Fibroblast of lung (primary cell): Measurements from ENCODE around the gene RHOJ. TPM values are rescaled to one million over a fixed set of nuclear protein-coding genes. Genes with fewer than 3 reads are reported as not detected.

ENCODE experiments used
- DNase-seq, 2 donors: peaks; one replicate each; pipeline versions ENCODE4 v3.0.0 to v3.0.0-alpha.2; 2010; ENCODE audit warnings: low read depth in 2 of 2
- H2AFZ ChIP-seq: 2 replicates; pipeline ENCODE4 v1.5.1; 2012; ENCODE audit warnings: low read length, control low read depth, inconsistent platforms
- H3K27ac ChIP-seq: 2 replicates; pipeline ENCODE4 v1.5.1; 2011; ENCODE audit warnings: low read length, control low read depth; ENCODE audit not compliant: insufficient read depth
- H3K27me3 ChIP-seq: 2 replicates; pipeline ENCODE4 v1.5.1; 2011; ENCODE audit warnings: mild to moderate bottlenecking, low read length; ENCODE audit not compliant: control insufficient read depth, insufficient read depth
- H3K36me3 ChIP-seq: 2 replicates; pipeline ENCODE4 v1.5.1; 2011; ENCODE audit warnings: low read length; ENCODE audit not compliant: control insufficient read depth, insufficient read depth
- H3K4me1 ChIP-seq: 2 replicates; pipeline ENCODE4 v1.5.1; 2011; ENCODE audit warnings: low read length; ENCODE audit not compliant: control insufficient read depth, insufficient read depth; ENCODE audit errors: extremely low read depth
- H3K4me2 ChIP-seq: 2 replicates; pipeline ENCODE4 v1.5.1; 2011; ENCODE audit warnings: low read length, control low read depth; ENCODE audit not compliant: insufficient read depth; ENCODE audit errors: extremely low read depth
- H3K4me3 ChIP-seq, 4 experiments: fragments of 200-600 bp in 1 of 4; sonication (generic) in 1 of 4; replicated peaks in 1 of 4; 2 replicates each; pipeline ENCODE4 v1.5.1; 2011 to 2016; ENCODE audit warnings: low read length in 4 of 4, low read depth in 3 of 4, mild to moderate bottlenecking in 3 of 4, control low read depth in 2 of 4, inconsistent platforms in 1 of 4, mixed read lengths in 1 of 4; ENCODE audit not compliant: insufficient read depth in 1 of 4; ENCODE audit errors: control extremely low read depth in 1 of 4
- H3K79me2 ChIP-seq: 2 replicates; pipeline ENCODE4 v1.5.1; 2012; ENCODE audit warnings: mild to moderate bottlenecking, low read length, inconsistent platforms; ENCODE audit not compliant: control insufficient read depth, insufficient read depth
- H3K9ac ChIP-seq: 2 replicates; pipeline ENCODE4 v1.5.1; 2011; ENCODE audit warnings: mild to moderate bottlenecking, low read length, control low read depth; ENCODE audit not compliant: insufficient read depth
- H3K9me3 ChIP-seq: 2 replicates; pipeline ENCODE4 v1.5.1; 2012; ENCODE audit warnings: low read depth, low read length; ENCODE audit not compliant: control insufficient read depth, insufficient read depth
- H4K20me1 ChIP-seq: 2 replicates; pipeline ENCODE4 v1.5.1; 2011; ENCODE audit warnings: low read length; ENCODE audit not compliant: control insufficient read depth, insufficient read depth; ENCODE audit errors: extremely low read depth
- CTCF ChIP-seq, 2 donors: IDR thresholded peaks in 1 of 2; conservative IDR thresholded peaks in 1 of 2; 1 replicate in 1 of 2; 2 replicates in 1 of 2; pipeline ENCODE4 v1.5.1; 2011 to 2012; ENCODE audit warnings: low read length in 2 of 2, control low read depth in 1 of 2, inconsistent platforms in 1 of 2, low read depth in 1 of 2, mild to moderate bottlenecking in 1 of 2
- EZH2 ChIP-seq: IDR thresholded peaks from 2 replicates; pipeline ENCODE4 v1.5.1; 2012; ENCODE audit warnings: low read length, control low read depth, mild to moderate bottlenecking; ENCODE audit errors: missing control alignments
- polyA plus RNA-seq, 2 donors: library from polyadenylated mRNA; depleted of rRNA in 1 of 2; stranded (reverse) in 1 of 2; unstranded in 1 of 2; fragments of >200 nt; gene quantifications; 2 replicates each; pipeline ENCODE4 v1.2.1, GENCODE V29; 2011 to 2012; ENCODE audit warnings: missing spikeins in 1 of 2
- total RNA-seq: library from RNA; depleted of rRNA; stranded (reverse); fragments of >200 nt; gene quantifications from 2 replicates; pipeline ENCODE4 v1.2.1, GENCODE V29; 2014

Gene RHOJ
- total and polyA plus RNA-seq, 2 donors (not counting 1 experiment from before 2014, with no cell fraction given): 1.2 to 10.4 TPM

- no peak overlapping the region for H3K9ac ChIP-seq
- no peaks in the 10 kb centered on the region for H4K20me1 ChIP-seq
- no peaks in the 10 kb centered on the region for H3K4me1 ChIP-seq
- no peaks in the 10 kb centered on the region for H3K79me2 ChIP-seq
- TF ChIP-seq EZH2: no peak
- no peaks in the 10 kb centered on the region for H3K9me3 ChIP-seq
- no peak for DNase-seq
- no peaks in the 10 kb centered on the region for H3K36me3 ChIP-seq
- H3K4me3 ChIP-seq: no peak overlapping the region
- no peak overlapping the region for H3K27ac ChIP-seq
- H3K27me3 ChIP-seq: no peaks in the 10 kb centered on the region
- H3K4me2 ChIP-seq: no peak overlapping the region
- H2AFZ ChIP-seq: no peak overlapping the region
These were observed 36.9 kb downstream of the RHOJ start for GRCh38 chr14:63241096-63241495.

- no peak overlapping the region for H3K4me2 ChIP-seq
- no peaks in the 10 kb centered on the region for H4K20me1 ChIP-seq
- H3K9me3 ChIP-seq: no peaks in the 10 kb centered on the region
- H3K4me3 ChIP-seq: no peak overlapping the region
- no peak overlapping the region for H2AFZ ChIP-seq
- H3K27me3 ChIP-seq: no peaks in the 10 kb centered on the region
- DNase-seq: peak in 1 of 2 donors; percentile 34
- H3K79me2 ChIP-seq: no peaks in the 10 kb centered on the region
- no peak overlapping the region for H3K9ac ChIP-seq
- no peak overlapping the region for H3K27ac ChIP-seq
- H3K4me1 ChIP-seq: no peaks in the 10 kb centered on the region
- H3K36me3 ChIP-seq: no peaks in the 10 kb centered on the region
- TF ChIP-seq EZH2: no peak
- no peak for TF ChIP-seq CTCF (conservative IDR thresholded peaks at IDR 0.05 in 1 of 2, IDR thresholded peaks at IDR 0.05 in 1 of 2; ENCODE audit: low read depth in 1 of 2, low read length in 2 of 2)
These were observed 39.4 kb downstream of the RHOJ start for GRCh38 chr14:63243646-63244045.

- H3K9me3 ChIP-seq: no peaks in the 10 kb centered on the region
- TF ChIP-seq EZH2: no peak
- no peak for TF ChIP-seq CTCF (conservative IDR thresholded peaks at IDR 0.05 in 1 of 2, IDR thresholded peaks at IDR 0.05 in 1 of 2; ENCODE audit: low read depth in 1 of 2, low read length in 2 of 2)
- no peak overlapping the region for H3K4me3 ChIP-seq
- no peak overlapping the region for H3K27ac ChIP-seq
- no peak overlapping the region for H2AFZ ChIP-seq
- H3K9ac ChIP-seq: no peak overlapping the region
- no peak overlapping the region for H3K4me2 ChIP-seq
- H3K4me1 ChIP-seq: no peaks in the 10 kb centered on the region
- H3K79me2 ChIP-seq: no peaks in the 10 kb centered on the region
- H3K36me3 ChIP-seq: no peaks in the 10 kb centered on the region
- no peaks in the 10 kb centered on the region for H3K27me3 ChIP-seq
- DNase-seq: peak in 1 of 2 donors; percentile 43
- H4K20me1 ChIP-seq: no peaks in the 10 kb centered on the region
These were observed 41.6 kb downstream of the RHOJ start for GRCh38 chr14:63245893-63246292.
